K562 (cell line): ENCODE data around the gene FOXI1. TPM values are rescaled to one million over a fixed set of nuclear protein-coding genes. Genes with fewer than 3 reads are reported as not detected.

Experiments used
- ATAC-seq: fragments of 200-7000 bp; cut with Tn5 transposase; 3 replicates; pipeline ENCODE4 v1.9.1; 2020; ENCODE audit warnings: moderate library complexity
- BruUV-seq: library from RNA; stranded (reverse); fragments of 400-500 nt; replicated peaks from 2 replicates; lab custom pipeline; 2021; lab: Mats Ljungman, UMichigan
- CTCF ChIA-PET: fragments of 300-600 bp; formaldehyde crosslinking; extraction: SDS; loops from one replicate; lab custom pipeline; 2021; ENCODE audit warnings: low intra/inter-chr PET ratio; lab: Yijun Ruan, JAX
- POLR2A ChIA-PET: fragments of 300-600, 350-650 bp; sonication (Branson Sonifier 250); formaldehyde crosslinking; extraction: SDS; loops from one replicate; lab custom pipeline; 2021; ENCODE audit warnings: antibody characterized with exemption, inconsistent platforms; lab: Yijun Ruan, JAX
- DNase-seq, 4 experiments: peaks; one replicate each; pipeline versions ENCODE4 v3.0.0 to v3.0.0-alpha.2; 2011 to 2018; ENCODE audit warnings: low spot score in 3 of 4, mixed read lengths in 3 of 4; ENCODE audit errors: extremely low read depth in 1 of 4
- FAIRE-seq: peaks from 2 replicates; lab custom pipeline; 2011; peaks lifted over from hg19 to GRCh38; lab: Jason Lieb, UNC
- H2AFZ ChIP-seq: 2 replicates; pipeline ENCODE4 v1.6.0; 2011; ENCODE audit warnings: low read depth, low read length, control low read depth, inconsistent platforms
- H3K27ac ChIP-seq: fragments of 200-600 bp; 3 replicates; pipeline ENCODE4 v1.8.0; 2011; ENCODE audit warnings: low read depth, mild to moderate bottlenecking, control low read depth, inconsistent platforms, low read length, moderate library complexity, mixed read lengths; ENCODE audit errors: extremely low read depth
- H3K27me3 ChIP-seq, 2 experiments: fragments of 300-600 bp in 1 of 2; 2 replicates in 1 of 2; 3 replicates in 1 of 2; pipeline versions ENCODE4 v1.6.0 to v1.8.0; 2011; ENCODE audit warnings: inconsistent platforms in 2 of 2, low read length in 2 of 2, mild to moderate bottlenecking in 1 of 2, mixed read lengths in 1 of 2, moderate library complexity in 1 of 2; ENCODE audit not compliant: control insufficient read depth in 2 of 2, insufficient read depth in 2 of 2
- H3K36me3 ChIP-seq: fragments of 300-600 bp; 3 replicates; pipeline ENCODE4 v1.8.0; 2011; ENCODE audit warnings: mild to moderate bottlenecking, low read length, inconsistent platforms; ENCODE audit not compliant: control insufficient read depth, insufficient read depth
- H3K4me1 ChIP-seq, 2 experiments: fragments of 200-600 bp in 1 of 2; replicated peaks in 1 of 2; 2 replicates in 1 of 2; 3 replicates in 1 of 2; pipeline versions ENCODE4 v1.5.1 to v1.8.0; 2011; ENCODE audit warnings: inconsistent platforms in 2 of 2, low read length in 2 of 2, mild to moderate bottlenecking in 1 of 2, mixed read lengths in 1 of 2, moderate library complexity in 1 of 2; ENCODE audit not compliant: control insufficient read depth in 2 of 2, insufficient read depth in 2 of 2
- H3K4me2 ChIP-seq: 2 replicates; pipeline ENCODE4 v1.6.1; 2011; ENCODE audit warnings: low read length, control low read depth, inconsistent platforms, mixed read lengths; ENCODE audit not compliant: insufficient read depth
- H3K4me3 ChIP-seq: fragments of 200-600 bp; sonication (generic), shearing (Covaris generic); 2 replicates; pipeline ENCODE4 v1.5.1; 2016; ENCODE audit warnings: control low read depth, inconsistent platforms
- H3K79me2 ChIP-seq: fragments of 200-600 bp; 3 replicates; pipeline ENCODE4 v1.8.0; 2011; ENCODE audit warnings: low read length, inconsistent platforms; ENCODE audit not compliant: control insufficient read depth, insufficient read depth
- H3K9ac ChIP-seq, 2 experiments: 2 replicates each; pipeline versions ENCODE4 v1.6.0 to v1.6.1; 2011; ENCODE audit warnings: low read depth in 2 of 2, low read length in 2 of 2, control low read depth in 1 of 2, inconsistent platforms in 1 of 2, mild to moderate bottlenecking in 1 of 2, mixed read lengths in 1 of 2; ENCODE audit not compliant: insufficient read depth in 1 of 2
- H3K9me1 ChIP-seq: one replicate; pipeline ENCODE4 v1.6.0; 2011; ENCODE audit warnings: inconsistent platforms, mild to moderate bottlenecking, low read length, moderate library complexity; ENCODE audit not compliant: control insufficient read depth, insufficient read depth
- H3K9me3 ChIP-seq: replicated peaks from 2 replicates; pipeline ENCODE4 v1.5.1; 2011; ENCODE audit warnings: low read depth, low read length, inconsistent platforms; ENCODE audit not compliant: control insufficient read depth, insufficient read depth
- H4K20me1 ChIP-seq: replicated peaks from 2 replicates; pipeline ENCODE4 v1.6.1; 2011; ENCODE audit warnings: low read length, inconsistent platforms, mixed read lengths; ENCODE audit not compliant: control insufficient read depth, insufficient read depth
- ARID2 ChIP-seq: fragments of 450-650 bp; IDR thresholded peaks from 2 replicates; pipeline ENCODE4 v1.6.1; 2017; ENCODE audit warnings: antibody characterized with exemption, mild to moderate bottlenecking
- BCOR ChIP-seq: fragments of 450-650 bp; IDR thresholded peaks from 2 replicates; pipeline ENCODE4 v1.6.1; 2016
- ETV5 ChIP-seq: sonication (generic); formaldehyde crosslinking; IDR thresholded peaks from 2 replicates; pipeline ENCODE4 v1.4.0; 2020; ENCODE audit warnings: low read depth, mild to moderate bottlenecking, missing genetic modification reagents
- FOXM1 ChIP-seq, 2 experiments: fragments of 450-650 bp in 1 of 2; sonication (generic) in 1 of 2; formaldehyde crosslinking in 1 of 2; IDR thresholded peaks; 2 replicates each; pipeline versions ENCODE4 v1.6.1 to v1.9.0; 2017 to 2022; ENCODE audit warnings: low read depth in 2 of 2, mild to moderate bottlenecking in 2 of 2, missing genetic modification reagents in 1 of 2, moderate library complexity in 1 of 2
- GABPA ChIP-seq: fragments of 200-800 bp; sonication (Bioruptor generic); conservative IDR thresholded peaks from 2 replicates; pipeline ENCODE4 v1.6.1; 2016; ENCODE audit warnings: low read depth, missing genetic modification characterization, missing compliant biosample characterization
- NFE2L1 ChIP-seq: fragments of 450-650 bp; IDR thresholded peaks from 2 replicates; pipeline ENCODE4 v1.6.1; 2016; ENCODE audit warnings: missing genetic modification characterization, low read depth, mild to moderate bottlenecking, missing compliant biosample characterization, moderate library complexity, borderline replicate concordance
- OTX1 ChIP-seq: fragments of 450-650 bp; formaldehyde crosslinking; IDR thresholded peaks from 2 replicates; pipeline ENCODE4 v1.4.0; 2022; ENCODE audit warnings: mild to moderate bottlenecking
- RCOR1 ChIP-seq, 2 experiments: IDR thresholded peaks; 2 replicates each; pipeline ENCODE4 v1.6.1; 2012; ENCODE audit warnings: low read depth in 2 of 2, low read length in 2 of 2, borderline replicate concordance in 1 of 2, improper control_type of control experiment in 1 of 2
- SMC3 ChIP-seq: conservative IDR thresholded peaks from 2 replicates; pipeline ENCODE4 v1.6.1; 2011; ENCODE audit warnings: low read depth, low read length, improper control_type of control experiment; ENCODE audit not compliant: insufficient read depth
- ZFP30 ChIP-seq: fragments of 250-450 bp; sonication (Bioruptor Pico); IDR thresholded peaks from 2 replicates; pipeline ENCODE4 v1.8.0; 2022; ENCODE audit warnings: moderate library complexity, mild to moderate bottlenecking, inconsistent platforms, borderline replicate concordance
- ZNF23 ChIP-seq: fragments of 250-450 bp; sonication (Bioruptor Pico); IDR thresholded peaks from 2 replicates; pipeline ENCODE4 v1.4.0; 2020; ENCODE audit warnings: mild to moderate bottlenecking
- ZNF717 ChIP-seq: fragments of 250-450 bp; sonication (Bioruptor Pico); IDR thresholded peaks from 2 replicates; pipeline ENCODE4 v1.5.0; 2021
- WGBS: fragments of 100-300 bp; shearing (Covaris generic); methylation state at CpG from one replicate; pipeline ENCODE4 v1.1.6; 2016; ENCODE audit warnings: low coverage, mixed read lengths; ENCODE audit not compliant: insufficient coverage; ENCODE audit errors: missing lambda C conversion rate; 5-methylcytosine and 5-hydroxymethylcytosine counted together
- in situ Hi-C: fragments of 300-500 bp; cut with MboI; formaldehyde crosslinking; loops from 4 replicates; pipeline ENCODE4 v1.15.0; 2018; ENCODE audit warnings: inconsistent platforms, mixed read lengths
- intact Hi-C: fragments of 100-400 bp; cut with micrococcal nuclease; formaldehyde crosslinking; loops from 2 replicates; pipeline ENCODE4 v1.14.2; 2022
- polyA plus RNA-seq, 8 experiments: library from polyadenylated mRNA; depleted of rRNA in 4 of 8; stranded (reverse) in 5 of 8; unstranded in 3 of 8; fragments of >200 nt; fragmentation: Nextera tagmentation in 2 of 8; fragmentation: Illumina TruSeq in 1 of 8; extraction: Ambion mirVana in 2 of 8; extraction: Trizol in 1 of 8; gene quantifications; 2 replicates each; pipeline versions ENCODE4 v1.2.1 to v1.2.3, GENCODE V29; 2011 to 2014; ENCODE audit warnings: inconsistent platforms in 1 of 8, missing spikeins in 1 of 8
- total RNA-seq, 7 experiments: library from RNA; depleted of rRNA in 6 of 7; stranded (reverse); fragments of >200 nt in 6 of 7; fragmentation: Illumina TruSeq in 2 of 7; extraction: Trizol in 2 of 7; gene quantifications; 2 replicates each; pipeline versions ENCODE4 v1.2.1 to v1.2.3, GENCODE V29; 2011 to 2021; ENCODE audit warnings: low replicate concordance in 1 of 7
- TF ChIP-seq, protein P1 (sequence below): fragments of 250-450 bp; sonication (Bioruptor Pico); IDR thresholded peaks from 2 replicates; pipeline ENCODE4 v1.4.0; 2020; ENCODE audit warnings: mild to moderate bottlenecking, moderate library complexity
- TF ChIP-seq, protein P2 (sequence below): fragments of 450-650 bp; IDR thresholded peaks from 2 replicates; pipeline ENCODE4 v1.6.1; 2016; ENCODE audit warnings: low read depth

FOXI1 gene
- total and polyA plus RNA-seq, 9 of the 15 experiments (the other 6 are each of a cell fraction or from before 2014, with no cell fraction given), result not detected

DNA sequence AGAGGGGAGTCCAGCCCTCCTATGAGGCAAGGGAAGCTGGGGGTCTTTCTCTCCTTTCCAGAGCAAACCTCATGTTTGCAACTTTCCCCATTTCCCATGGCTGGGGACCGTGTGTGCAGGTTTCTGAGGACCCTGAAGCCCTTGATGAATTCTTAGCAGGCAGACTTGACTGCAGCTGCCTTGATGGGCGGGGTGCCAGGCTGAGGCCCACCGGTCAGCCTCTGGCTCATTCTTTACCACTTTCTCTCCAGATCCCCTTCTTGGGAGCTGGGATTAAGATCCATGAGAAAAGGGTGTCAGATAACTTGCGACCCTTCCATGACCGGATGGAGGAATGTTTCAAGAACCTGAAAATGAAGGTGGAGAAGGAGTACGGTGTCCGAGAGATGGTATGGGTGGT, 30.0 kb upstream of the FOXI1 start:
- 26% methylated on average over 7 of the region's 7 CpGs for WGBS
- in situ Hi-C loops, result no loop called here

More for the DNA sequence above, 30.0 kb upstream of the FOXI1 start:
- Histone ChIP-seq H3K9me1 (no peaks in the 10 kb centered on the region), H3K4me1 (no peaks in the 10 kb centered on the region), H3K27ac (no peak overlapping the region), H3K4me2 (no peak overlapping the region), H4K20me1 (no peaks in the 10 kb centered on the region), H2AFZ (no peak overlapping the region), H3K9me3 (no peaks in the 10 kb centered on the region), H3K4me3 (no peak overlapping the region), H3K36me3 (no peaks in the 10 kb centered on the region), H3K27me3 (no peaks in the 10 kb centered on the region; a peak in 1 of 5 replicates), H3K79me2 (no peaks in the 10 kb centered on the region), H3K9ac (no peak overlapping the region)
- TF ChIP-seq ETV5, result no peak
- no peak for TF ChIP-seq RCOR1 (IDR thresholded peaks at IDR 0.05; ENCODE audit: borderline replicate concordance in 1 of 2, low read depth in 2 of 2, low read length in 2 of 2)
- TF ChIP-seq, protein P1, sequence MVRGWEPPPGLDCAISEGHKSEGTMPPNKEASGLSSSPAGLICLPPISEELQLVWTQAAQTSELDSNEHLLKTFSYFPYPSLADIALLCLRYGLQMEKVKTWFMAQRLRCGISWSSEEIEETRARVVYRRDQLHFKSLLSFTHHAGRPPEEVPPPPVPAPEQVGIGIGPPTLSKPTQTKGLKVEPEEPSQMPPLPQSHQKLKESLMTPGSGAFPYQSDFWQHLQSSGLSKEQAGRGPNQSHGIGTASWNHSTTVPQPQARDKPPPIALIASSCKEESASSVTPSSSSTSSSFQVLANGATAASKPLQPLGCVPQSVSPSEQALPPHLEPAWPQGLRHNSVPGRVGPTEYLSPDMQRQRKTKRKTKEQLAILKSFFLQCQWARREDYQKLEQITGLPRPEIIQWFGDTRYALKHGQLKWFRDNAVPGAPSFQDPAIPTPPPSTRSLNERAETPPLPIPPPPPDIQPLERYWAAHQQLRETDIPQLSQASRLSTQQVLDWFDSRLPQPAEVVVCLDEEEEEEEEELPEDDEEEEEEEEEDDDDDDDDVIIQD (CRISPR knock-in tag), result no peak
- no peak for TF ChIP-seq FOXM1 (IDR thresholded peaks at IDR 0.05; ENCODE audit: low read depth)
- TF ChIP-seq FOXM1 (CRISPR knock-in tag; IDR thresholded peaks at IDR 0.05; ENCODE audit: low read depth), result no peak
- TF ChIP-seq BCOR, result no peak
- TF ChIP-seq OTX1, result no peak
- TF ChIP-seq, protein P2, sequence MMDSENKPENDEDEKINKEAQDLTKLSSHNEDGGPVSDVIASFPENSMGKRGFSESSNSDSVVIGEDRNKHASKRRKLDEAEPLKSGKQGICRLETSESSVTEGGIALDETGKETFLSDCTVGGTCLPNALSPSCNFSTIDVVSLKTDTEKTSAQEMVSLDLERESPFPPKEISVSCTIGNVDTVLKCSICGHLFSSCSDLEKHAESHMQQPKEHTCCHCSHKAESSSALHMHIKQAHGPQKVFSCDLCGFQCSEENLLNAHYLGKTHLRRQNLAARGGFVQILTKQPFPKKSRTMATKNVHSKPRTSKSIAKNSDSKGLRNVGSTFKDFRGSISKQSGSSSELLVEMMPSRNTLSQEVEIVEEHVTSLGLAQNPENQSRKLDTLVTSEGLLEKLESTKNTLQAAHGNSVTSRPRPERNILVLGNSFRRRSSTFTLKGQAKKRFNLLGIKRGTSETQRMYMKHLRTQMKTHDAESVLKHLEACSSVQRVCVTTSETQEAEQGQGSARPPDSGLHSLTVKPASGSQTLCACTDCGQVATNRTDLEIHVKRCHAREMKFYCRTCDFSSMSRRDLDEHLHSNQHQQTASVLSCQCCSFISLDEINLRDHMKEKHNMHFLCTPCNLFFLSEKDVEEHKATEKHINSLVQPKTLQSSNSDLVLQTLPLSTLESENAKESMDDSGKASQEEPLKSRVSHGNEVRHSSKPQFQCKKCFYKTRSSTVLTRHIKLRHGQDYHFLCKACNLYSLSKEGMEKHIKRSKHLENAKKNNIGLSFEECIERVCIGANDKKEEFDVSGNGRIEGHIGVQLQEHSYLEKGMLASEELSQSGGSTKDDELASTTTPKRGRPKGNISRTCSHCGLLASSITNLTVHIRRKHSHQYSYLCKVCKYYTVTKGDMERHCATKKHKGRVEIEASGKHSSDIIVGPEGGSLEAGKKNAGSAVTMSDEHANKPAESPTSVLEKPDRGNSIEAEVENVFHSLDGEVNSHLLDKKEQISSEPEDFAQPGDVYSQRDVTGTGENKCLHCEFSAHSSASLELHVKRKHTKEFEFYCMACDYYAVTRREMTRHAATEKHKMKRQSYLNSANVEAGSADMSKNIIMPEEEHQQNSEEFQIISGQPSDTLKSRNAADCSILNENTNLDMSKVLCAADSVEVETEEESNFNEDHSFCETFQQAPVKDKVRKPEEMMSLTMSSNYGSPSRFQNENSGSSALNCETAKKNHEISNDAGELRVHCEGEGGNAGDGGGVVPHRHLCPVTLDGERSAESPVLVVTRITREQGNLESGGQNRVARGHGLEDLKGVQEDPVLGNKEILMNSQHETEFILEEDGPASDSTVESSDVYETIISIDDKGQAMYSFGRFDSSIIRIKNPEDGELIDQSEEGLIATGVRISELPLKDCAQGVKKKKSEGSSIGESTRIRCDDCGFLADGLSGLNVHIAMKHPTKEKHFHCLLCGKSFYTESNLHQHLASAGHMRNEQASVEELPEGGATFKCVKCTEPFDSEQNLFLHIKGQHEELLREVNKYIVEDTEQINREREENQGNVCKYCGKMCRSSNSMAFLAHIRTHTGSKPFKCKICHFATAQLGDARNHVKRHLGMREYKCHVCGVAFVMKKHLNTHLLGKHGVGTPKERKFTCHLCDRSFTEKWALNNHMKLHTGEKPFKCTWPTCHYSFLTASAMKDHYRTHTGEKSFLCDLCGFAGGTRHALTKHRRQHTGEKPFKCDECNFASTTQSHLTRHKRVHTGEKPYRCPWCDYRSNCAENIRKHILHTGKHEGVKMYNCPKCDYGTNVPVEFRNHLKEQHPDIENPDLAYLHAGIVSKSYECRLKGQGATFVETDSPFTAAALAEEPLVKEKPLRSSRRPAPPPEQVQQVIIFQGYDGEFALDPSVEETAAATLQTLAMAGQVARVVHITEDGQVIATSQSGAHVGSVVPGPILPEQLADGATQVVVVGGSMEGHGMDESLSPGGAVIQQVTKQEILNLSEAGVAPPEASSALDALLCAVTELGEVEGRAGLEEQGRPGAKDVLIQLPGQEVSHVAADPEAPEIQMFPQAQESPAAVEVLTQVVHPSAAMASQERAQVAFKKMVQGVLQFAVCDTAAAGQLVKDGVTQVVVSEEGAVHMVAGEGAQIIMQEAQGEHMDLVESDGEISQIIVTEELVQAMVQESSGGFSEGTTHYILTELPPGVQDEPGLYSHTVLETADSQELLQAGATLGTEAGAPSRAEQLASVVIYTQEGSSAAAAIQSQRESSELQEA, result no peak
- no peak for TF ChIP-seq ZNF717
- TF ChIP-seq ZFP30 (CRISPR knock-in tag), result no peak
- no peak for TF ChIP-seq NFE2L1
- no peak for TF ChIP-seq GABPA
- no peak for TF ChIP-seq SMC3
- no peak for TF ChIP-seq ARID2
- no peak for TF ChIP-seq ZNF23
- FAIRE-seq, result no peak
- intact Hi-C loops, result no loop called here
- CTCF ChIA-PET, result no interaction called here
- BruUV-seq, result no TSS peak
- POLR2A ChIA-PET, result no interaction called here
- no peak for ATAC-seq
- DNase-seq, result no peak
